Amygdala (tissue), 56 donors: ENCODE data around the gene GFRA3.
"Not testable (repeated sequence)": the region's sequence is repeated elsewhere in the genome, so short reads cannot be mapped to it uniquely, and the experiment has no call there.

ENCODE experiments used
- DNase-seq, 56 donors: peaks; one replicate each; lab custom pipeline; 2025; lab: John Stamatoyannopoulos, UW

GFRA3 gene, protein sequence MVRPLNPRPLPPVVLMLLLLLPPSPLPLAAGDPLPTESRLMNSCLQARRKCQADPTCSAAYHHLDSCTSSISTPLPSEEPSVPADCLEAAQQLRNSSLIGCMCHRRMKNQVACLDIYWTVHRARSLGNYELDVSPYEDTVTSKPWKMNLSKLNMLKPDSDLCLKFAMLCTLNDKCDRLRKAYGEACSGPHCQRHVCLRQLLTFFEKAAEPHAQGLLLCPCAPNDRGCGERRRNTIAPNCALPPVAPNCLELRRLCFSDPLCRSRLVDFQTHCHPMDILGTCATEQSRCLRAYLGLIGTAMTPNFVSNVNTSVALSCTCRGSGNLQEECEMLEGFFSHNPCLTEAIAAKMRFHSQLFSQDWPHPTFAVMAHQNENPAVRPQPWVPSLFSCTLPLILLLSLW

DNA sequence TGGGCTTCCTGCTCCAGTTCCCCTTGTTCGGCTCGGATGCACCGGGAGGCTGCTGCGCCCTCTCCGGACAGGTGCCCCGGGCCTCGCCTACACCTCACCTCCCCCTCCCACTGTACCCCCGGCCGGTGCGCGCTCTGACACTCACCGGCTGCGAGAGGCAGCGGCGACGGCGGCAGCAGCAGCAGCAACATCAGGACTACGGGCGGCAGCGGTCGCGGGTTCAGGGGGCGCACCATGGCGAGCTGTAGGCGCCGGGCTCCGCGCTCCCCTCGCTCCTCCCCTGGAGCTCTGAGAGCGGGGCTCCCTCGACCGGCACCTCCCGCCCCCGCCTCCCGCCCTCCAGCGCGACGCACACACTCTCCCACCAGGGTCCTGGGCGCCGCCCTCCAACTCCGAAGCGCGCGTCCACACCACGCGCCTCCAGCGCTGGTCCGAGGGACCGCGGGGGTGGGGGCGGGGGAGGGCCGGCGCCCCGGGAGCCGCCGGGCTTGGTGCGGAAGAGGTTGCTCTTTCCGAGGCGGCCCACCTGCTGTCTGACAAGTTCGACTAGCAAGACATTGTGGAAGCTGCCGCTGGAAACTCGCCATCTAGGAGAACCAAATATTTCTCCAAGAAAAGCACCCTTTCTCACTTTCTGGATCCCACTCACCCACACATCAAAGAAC lies at the start of gene GFRA3:
GFRA3 (minus strand) TSS at position 433 of the 665 bp plus-strand sequence; CDS start at position 236, 197 bp downstream.
- DNase-seq, result peak in 7 of 56 donors; percentile 1 to 11 (median 9)

DNA sequence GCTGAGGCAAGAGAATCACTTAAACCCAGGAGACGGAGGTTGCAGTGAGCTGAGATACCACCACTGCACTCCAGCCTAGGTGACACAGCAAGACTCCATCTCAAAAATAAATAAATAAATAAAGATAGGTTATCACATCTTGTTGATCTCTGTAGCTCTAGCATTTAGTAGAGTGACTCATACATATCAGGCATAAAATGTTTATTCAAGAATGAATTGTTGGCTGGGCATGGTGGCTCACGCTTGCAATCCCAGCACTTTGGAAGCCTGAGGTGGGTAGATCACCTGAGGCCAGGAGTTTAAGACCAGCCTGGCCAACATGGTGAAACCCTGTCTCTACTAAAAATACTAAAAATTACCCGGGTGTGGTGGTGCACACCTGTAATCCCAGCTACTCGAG lies 43.8 kb upstream of the GFRA3 start:
- not testable (repeated sequence) for DNase-seq

DNA sequence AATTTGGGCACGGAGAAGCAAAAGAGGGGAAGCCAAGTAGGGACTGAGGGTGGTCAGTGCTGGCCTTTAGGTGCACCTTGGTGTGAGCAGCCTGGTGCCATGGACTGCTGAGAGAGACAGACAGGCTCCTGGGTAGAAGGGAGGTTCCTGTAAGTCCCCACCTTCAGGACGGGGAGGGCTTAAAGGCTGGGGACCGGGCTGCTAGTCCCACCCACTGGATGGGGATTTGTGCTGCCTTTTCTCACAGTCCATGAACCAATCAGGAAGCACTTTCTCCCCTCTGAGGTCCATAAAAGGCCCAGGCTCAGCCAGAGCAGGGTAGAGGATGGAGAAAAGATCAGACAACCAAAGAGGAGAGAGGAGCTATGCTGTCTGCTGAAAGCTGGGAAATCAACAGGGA lies 41.9 kb upstream of the GFRA3 start:
- no peak for DNase-seq

DNA sequence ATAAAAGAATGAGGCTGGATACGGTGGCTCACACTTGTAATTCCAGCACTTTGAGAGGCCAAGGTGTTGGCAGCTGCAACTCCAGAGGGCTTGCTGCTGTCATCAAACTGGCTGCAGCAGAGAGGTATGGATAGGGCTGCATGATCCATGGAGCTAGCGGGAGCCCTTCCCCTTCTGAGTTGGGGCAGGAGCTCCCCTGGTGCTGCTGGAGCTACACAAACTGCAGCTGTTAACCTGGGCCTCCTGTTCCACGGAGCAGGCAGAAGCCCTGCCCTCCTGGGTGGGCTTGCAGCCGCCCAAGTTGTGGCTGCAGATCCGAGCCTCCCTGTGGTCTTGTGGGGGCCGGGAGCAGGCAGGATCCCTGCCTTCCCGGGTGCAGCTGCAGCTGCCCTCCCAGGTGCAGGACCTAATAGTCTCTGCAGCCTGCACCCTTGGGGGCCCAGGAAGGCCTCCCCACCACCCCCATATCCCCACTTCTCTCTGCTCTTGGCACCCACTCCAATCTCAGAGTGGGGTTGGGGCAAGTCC lies 41.4 kb upstream of the GFRA3 start:
- no peak for DNase-seq

DNA sequence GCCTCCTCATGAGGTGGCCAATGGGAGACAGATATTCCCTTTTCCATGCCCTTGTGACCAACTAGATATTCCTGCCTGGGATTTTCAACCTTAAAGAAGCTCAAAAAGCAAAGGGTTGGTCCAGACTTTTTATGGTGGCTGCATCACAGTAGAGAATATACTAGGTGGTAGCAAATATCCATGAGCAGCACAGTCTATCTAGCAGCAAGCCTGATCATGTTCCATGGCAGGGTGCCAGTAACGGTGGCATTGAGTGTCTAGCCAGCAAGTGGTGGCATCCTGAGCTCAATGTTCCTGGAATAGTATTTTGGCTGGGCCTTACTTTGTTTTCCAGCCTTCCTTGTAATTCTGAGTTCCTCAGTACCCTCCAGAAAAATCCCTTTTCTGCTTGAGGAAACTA lies 31.4 kb upstream of the GFRA3 start:
- DNase-seq, result peak in 3 of 56 donors; percentile 1 to 7 (median 5)

DNA sequence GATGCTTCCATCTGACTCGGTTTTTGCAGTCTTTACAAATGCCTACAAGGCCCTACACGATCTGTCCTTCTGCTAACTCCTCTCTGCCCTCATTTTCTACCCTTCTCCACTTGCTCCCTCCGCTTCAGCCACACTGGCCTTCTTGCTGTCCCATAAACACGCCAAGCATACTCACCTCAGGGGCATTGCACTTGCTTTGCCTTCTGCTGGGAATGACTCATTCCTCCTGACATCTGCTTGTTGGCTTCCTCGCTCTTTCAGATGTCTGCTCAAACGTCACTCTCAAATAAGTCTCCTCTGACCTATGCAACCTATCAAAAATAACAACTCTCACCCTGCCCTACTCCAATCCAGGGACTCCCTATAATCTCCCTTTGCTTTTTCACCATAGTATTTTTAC lies 29.0 kb upstream of the GFRA3 start:
- DNase-seq, result no peak

DNA sequence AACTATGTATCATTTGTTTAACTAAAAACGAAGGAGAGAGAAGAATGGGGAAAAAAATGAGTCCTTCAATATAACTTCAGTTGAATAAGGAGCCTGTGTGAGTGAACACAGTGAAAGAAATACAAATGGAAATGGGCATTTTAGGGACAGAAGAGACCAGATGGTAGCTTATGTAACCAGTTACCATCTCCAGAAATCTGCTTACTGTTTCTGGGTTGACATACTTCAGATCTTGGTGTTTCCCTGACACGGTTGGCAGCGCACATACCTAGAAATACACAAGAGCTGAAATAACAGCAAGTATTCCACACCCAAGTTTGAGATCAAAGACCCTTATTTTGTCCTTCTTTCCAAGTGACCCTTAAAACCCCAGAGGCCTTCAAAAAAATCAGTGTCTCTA lies 14.9 kb upstream of the GFRA3 start:
- DNase-seq, result no peak

DNA sequence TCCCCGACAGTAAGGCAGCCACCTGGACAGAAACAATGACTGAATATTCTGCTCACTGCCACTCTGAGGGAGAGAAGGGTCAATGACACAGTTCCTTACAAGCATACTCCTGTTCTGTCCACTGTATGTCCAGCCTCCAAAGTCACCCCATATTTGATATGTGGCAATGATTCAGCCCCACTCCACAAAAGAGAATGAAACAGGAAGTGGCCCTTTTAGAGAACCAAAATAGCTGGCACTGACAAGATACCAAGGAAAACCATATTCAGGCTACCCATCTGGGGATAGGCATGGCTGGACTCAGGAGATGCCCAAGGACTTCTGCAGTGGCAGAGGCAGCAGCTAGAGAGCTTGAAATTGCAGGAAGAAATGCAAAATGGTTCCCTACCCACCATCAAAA lies 12.8 kb upstream of the GFRA3 start:
- no peak for DNase-seq

DNA sequence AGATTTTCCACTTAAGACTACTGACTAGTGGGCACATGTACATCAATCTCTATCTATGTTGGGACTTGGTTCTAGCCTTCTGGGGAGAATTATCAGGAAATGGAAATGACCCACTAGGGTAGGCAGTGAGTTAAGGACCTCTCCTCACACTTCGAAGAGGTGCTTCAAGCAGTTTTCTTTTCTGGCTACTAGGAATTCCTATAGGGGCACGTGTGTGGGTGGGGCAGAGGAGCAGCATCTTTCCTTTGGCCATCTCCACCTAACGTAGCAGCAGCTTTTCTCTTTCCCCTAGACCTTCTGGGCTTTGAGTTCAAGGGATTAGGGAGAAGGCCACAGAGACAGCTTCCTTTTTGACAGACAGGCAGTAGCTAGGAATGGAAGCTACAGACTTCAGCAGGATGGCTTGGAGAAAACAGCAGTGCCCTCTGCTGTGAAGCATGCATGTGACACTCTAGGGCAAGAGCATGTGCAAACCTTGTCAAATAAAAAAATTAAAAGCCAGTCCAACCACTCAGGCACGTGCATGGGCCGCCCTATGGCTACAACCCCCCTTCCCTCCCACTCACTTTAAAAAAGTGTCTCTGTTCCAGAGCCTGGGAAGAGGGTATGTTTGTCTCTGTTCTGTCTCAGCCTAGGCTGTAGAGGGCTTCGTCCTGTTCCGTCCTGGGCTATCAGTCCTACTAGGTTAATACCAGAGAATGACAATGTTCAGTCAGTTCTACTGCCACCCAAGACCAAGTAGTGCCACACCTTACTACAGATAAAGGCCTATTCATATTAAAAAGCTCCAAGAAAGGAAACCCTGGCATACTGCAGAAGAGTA lies 8.7 kb upstream of the GFRA3 start:
- peak in 10 of 56 donors; percentile 1 to 28 (median 9) for DNase-seq

DNA sequence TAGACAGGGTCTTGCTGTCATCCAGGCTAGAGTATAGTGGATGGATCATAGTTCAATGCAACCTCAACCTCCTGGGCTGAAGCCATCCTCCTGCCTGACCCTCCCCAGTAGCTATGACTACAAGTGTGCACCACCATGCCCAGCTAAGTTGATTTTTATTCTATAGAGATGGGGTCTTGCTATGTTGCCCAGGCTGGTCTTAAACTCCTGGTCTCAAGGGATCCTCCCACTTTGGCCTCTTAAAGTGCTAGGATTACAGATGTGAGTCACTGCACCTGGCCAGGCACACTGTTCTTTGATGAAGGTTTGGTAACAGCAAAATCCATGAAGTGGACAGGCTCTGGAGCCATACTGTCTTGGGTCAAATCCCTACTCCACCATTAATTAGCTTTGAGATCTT lies 6.5 kb upstream of the GFRA3 start:
- no peak for DNase-seq

DNA sequence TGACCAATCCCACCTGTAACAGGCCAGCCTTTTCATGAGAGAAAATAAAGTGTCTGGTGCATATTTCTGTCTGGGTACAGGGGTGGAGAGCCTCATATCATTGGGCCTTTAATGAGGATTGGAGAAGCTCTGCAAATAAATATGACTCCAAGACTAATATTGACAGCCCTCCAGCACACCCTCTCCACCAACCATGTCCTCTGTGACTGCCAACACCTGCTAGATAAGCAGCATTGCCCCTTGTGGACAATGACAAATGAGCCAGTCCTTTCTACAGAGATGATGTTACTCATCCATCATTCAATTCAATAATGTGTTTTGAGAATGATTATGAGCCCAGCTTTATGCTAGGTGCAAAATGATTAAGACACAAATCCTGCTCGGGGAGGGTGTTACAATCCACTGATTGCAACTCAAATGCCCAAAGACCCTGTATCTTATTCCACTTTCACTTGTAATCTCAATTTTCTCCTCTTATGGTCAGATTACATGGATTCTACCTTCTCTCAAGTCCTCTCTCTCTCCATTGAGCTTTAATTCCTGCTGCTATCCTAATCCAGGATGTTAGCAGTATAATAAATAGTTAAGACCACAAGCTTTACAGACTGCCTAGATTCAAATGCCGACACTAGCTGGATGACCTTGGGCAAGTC lies 2.1 kb upstream of the GFRA3 start:
- no peak for DNase-seq

DNA sequence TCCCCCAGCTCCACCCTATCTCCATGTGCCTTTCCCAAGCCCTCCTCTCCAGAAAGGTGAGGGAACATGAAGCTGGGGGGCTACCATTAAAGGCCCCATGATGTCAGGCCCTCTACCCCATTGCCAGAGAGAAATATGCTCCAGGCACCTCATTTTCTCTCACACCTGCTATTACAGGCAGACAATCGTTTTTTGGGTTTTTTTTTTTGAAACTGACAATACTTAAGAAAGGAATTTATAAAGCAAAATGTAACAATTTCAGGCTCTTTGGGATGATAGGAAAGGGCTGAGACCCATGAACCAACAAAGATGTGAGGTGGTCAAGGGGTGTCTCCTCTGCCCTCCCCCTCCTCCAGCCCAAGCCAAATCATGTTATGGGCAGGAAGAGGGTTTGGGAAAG lies 1.5 kb upstream of the GFRA3 start:
- DNase-seq, result no peak

DNA sequence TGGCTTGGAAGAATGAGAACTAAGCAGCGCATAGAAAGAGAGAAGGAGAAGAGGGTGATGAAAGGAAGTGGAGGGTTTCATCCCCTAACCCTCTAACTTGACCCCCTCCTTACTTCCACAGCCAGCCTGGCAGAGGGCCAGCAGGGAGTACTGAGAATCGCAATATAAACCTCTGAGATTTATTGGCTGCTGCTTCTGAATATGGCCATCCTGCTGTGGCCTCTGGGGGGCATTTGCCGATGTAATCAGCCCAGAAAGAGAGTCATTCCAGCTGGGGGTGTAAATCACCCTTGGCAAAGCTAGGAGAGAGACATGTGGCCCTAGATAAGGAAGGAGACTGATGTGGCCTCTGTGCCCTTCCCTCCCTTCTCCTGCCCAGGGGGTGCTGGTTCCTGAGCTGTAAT lies 960 bp upstream of the GFRA3 start:
- no peak for DNase-seq

DNA sequence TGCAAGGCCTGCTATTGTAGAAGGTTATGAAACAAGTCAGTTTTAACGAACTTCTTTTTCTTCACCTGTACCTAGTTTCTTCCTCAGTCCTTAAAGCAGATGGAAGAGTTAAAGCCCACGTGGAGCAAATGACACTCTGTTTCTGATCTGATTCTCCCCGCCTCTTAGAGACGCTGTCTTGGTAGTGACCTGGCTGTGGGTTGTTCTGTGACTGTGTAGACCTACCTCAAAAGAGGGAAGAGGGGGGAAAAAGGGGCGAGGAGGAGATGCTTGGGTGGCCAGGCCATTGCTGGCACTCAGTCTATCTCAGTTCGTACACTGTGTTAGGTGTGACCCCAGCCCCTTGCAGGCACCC lies 610 bp downstream of the GFRA3 start:
- DNase-seq, result no peak

DNA sequence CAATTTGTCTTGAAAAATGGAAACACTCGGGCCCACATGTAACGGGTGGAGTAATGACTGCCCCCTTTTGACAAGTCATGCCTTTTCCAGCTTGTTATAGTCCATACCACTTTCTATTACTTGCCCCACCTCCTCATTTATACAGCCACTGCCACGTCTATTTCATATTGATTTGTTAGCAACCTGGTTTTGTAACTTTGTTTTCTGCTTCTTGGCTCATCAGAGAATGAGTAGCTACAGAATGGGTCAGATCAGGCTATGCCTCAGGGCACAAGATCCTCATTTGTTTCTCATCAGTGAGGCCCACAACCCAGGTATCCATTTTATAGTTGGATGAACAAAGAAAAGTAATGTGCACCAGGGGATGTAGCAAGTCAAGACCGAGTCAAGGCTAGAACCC lies 1.7 kb downstream of the GFRA3 start:
- no peak for DNase-seq

DNA sequence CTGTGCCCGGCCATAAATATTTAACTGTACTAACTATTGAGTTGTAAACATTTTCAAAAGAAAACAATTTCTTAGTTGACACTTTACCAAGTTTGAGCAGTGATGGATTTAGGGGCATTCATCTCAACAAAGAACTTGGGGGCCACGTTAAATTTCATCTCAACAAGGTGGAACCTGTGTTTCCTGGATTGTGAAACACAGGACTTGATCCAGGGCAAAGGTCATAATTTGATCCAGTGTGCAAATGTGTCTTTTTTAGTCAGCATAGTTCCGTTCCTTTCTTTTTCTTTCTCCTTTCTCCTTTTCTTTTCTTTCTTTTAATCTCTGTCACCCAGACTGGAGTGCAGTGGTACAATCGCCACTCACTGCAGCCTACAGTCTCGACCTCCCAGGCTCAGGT lies 3.1 kb downstream of the GFRA3 start:
- DNase-seq, result no peak

DNA sequence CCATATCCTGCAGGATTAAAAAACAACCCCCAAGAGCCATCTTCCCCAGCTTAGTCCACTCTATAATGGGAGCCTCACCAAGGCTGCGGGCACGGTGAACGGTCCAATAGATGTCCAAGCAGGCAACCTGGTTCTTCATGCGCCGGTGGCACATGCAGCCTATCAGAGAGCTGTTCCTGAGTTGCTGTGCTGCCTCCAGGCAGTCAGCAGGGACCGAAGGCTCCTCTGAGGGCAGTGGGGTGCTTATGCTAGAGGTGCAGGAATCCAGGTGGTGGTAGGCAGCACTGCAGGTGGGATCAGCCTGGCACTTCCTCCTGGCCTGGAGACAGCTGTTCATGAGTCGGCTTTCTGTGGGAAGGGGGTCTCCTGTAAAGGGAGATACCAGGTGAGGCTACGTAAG lies 10.2 kb downstream of the GFRA3 start:
- DNase-seq, result no peak

DNA sequence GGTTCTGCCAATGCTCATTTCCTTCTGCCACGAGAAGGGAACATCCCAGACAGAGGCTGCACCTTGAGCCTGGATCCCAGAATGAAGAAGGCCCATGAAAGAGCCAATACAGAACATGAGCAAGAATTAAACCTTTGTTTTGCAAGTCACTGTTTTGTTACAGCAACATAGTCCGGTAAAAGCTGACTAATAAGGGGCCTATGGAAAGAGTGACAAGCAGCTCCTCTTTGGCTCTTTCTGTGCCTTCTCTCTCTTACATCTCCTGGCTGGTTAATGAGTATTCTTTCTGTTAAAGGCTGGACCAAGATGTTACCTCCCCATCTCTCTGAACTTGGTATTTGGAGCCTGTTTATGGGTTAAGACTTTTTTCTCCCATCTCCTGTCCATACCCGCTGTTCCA lies 10.8 kb downstream of the GFRA3 start:
- no peak for DNase-seq

DNA sequence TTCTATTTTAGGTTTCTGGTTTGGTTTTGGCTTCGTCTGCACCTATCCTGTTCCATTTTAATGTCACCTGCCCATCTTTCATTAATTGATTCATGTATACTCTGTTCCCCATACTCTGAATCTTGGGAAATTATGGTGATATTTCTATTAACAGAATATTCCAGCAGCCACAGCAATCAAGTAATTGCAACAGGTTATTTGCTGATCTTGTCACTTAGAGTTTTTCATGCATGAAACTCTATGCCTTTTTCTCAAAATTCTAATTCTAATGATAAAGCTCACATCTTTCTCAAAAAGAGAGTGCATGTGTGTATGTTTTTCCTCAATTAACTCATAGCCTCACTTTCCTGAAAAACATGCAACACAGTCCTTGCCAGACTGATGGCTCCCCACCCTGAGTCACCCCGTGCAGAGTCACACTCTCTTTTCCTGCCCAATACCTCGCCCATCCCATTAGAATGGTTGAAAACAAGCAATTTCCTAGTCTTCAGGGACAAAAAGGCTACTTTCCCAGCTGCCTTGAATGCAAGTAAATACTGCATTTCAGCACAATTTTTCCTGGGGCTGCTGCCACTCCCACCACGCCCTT lies 15.6 kb downstream of the GFRA3 start:
- DNase-seq, result no peak

DNA sequence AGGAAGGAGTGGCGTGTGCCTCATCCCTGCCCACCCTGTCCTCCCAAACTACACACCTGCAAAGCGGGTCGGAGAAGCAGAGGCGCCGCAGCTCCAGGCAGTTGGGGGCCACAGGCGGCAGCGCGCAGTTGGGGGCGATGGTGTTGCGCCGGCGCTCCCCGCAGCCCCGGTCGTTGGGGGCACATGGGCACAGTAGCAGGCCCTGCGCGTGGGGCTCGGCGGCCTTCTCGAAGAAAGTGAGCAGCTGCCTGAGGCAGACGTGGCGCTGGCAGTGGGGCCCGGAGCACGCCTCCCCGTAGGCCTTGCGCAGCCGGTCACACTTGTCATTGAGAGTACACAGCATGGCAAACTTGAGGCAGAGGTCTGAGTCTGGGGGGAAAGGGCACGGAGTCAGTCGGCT lies 16.8 kb downstream of the GFRA3 start:
- no peak for DNase-seq
